ENCODE results near the gene APOL4.
A peak's percentile ranks its signal among the peaks of the same experiment; 100 is the strongest.
"Not testable (repeated sequence)": the region's sequence is repeated elsewhere in the genome, so short reads cannot be mapped to it uniquely, and the experiment has no call there.

Gene APOL4

DNA sequence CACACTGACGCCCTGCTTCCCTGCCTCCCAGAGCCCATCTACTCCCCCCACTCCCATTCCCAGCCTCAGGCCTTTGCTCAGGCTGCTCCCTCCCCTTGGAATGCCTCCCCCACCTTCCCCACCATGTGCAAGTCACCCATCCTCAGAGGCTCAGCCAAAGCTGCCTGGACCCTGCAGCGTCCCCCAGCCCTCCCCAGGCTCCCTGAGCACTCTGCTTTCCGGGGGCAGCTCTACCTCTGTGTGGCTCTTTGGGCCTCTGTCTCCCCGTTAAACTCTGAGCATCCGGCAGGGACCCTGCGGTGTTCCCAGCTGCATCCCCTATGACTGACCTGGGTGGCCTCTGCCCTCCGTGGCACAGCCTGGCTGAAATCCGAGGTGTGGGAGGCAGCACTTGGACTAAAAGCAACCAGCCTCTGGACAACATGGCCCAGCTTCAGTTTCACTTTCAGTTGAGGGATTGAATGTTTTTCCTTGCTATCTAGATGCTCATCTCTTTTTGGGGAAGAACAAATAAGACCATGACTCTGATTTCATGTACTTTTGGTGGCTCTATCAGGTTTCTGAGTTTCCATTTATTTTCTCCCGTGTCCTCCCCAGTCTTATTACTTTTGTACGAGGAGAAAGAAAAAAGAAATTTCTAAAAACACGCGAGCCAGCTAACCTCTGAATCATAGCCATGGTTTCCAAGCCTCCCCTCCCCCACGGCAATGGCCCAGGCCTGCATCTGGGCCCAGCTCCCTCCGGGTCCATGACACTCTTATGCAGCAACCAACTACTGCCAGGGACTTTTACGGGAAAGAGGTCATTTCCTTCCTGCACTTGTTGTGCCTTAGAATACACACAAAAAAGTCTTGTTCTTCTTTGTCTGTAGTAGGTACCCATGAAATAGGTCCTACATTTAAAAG, 44.8 kb downstream of the APOL4 start:
- TF ChIP-seq CTCF (IDR thresholded peaks at IDR 0.05), result no peak
- DNase-seq (ENCODE audit: low spot score), result peak; percentile 92
- Histone ChIP-seq H3K27ac (peak overlapping the region; percentile 84 to 96), H3K4me3 (peak overlapping the region; percentile 74)

GRCh38 chr22:36156119-36156514, 45.5 kb downstream of the APOL4 start:
- Histone ChIP-seq H3K4me3 (peak overlapping the region; percentile 74), H3K27ac (peak overlapping the region; percentile 84 to 96)
- DNase-seq (ENCODE audit: low spot score), result no peak
- TF ChIP-seq CTCF (IDR thresholded peaks at IDR 0.05), result no peak

GRCh38 chr22:36155702-36156101, 45.9 kb downstream of the APOL4 start:
- no peak for DNase-seq (ENCODE audit: low spot score)
- no peak for TF ChIP-seq CTCF (IDR thresholded peaks at IDR 0.05)
- peak overlapping the region; percentile 84 to 96 for H3K27ac ChIP-seq
- H3K4me3 ChIP-seq, result peak overlapping the region; percentile 74

DNA sequence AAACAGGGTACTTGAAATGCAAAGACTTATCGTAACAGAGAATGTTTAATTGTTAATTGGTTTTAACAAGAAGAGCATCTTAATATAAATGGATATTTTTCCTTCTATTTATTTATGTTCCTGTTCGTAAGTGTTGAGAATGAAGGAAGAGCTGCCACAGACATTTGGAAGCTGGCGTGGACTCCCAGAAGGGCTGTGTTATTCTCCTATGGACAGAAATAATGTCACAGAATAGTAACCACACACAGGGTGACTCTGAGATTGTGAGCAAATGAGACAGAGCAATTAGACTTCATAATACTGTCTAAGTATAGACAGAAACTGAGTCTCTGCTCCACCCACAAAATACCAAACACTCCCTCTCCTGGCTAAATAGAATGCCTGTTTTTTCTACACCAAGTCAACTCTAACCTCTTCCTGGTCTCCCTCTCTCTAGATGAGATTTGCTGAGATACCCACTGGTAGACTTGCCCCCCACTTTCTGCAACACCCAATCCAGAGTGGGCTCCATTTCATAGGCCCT, 47.1 kb downstream of the APOL4 start:
- Histone ChIP-seq H3K4me3 (no peak overlapping the region), H3K27ac (peak overlapping the region; percentile 84 to 96)
- DNase-seq (ENCODE audit: low spot score), result no peak
- TF ChIP-seq CTCF (IDR thresholded peaks at IDR 0.05), result no peak

DNA sequence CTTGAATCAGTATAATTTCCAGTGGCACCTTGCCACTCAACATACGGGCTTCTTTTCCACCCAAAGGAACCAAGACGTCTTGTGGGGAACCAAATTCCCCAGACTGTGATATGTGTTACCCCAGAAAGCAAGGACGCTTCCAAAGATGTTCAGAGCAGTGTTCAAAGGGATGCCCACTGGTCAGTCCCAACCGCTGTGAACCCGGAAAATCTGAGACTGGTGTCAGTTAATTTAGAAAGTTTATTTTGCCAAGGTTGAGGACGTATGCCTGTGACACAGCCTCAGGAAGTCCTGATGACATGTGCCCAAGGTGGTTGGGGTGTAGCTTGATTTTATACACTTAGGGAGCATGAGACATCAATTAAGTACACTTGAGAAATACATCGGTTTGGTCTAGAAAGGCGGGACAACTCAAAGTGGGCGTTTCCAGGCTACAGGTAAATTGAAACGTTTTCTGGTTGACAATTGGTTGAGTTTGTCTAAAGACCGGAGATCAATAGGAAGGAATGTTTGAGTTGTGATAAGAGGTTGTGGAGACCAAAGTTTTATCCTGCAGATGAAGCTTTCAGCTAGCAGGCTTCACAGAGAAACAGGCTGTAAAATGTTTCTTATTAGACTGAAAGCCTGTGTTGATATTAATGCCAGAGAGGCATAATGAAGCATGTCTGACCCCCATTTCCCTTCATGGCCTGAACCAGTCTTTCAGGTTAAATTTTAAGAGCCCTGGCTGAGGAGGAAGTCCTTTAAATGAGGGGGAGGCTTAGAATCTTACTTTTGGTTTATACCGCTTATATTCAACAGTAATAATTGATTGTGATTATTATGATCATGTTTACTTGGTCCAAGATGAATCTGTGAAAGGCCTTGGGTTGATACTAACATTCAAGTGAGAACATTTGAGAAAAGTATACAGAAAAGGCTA, 47.8 kb downstream of the APOL4 start:
- peak overlapping the region in 1 of 2 donors; percentile 96 for H3K27ac ChIP-seq
- no peak overlapping the region for H3K4me3 ChIP-seq
- TF ChIP-seq CTCF (IDR thresholded peaks at IDR 0.05), result no peak
- DNase-seq (ENCODE audit: low spot score), result no peak

GRCh38 chr22:36152821-36153220, 48.8 kb downstream of the APOL4 start:
- not testable (repeated sequence) for DNase-seq (ENCODE audit: low spot score); H3K4me3 ChIP-seq
- peak overlapping the region in 1 of 2 donors; percentile 47 for H3K27ac ChIP-seq

GRCh38 chr22:36152088-36152487, 49.5 kb downstream of the APOL4 start:
- Histone ChIP-seq H3K4me3 (no peak overlapping the region), H3K27ac (peak overlapping the region in 1 of 2 donors; percentile 47)
- no peak for DNase-seq (ENCODE audit: low spot score)
- TF ChIP-seq CTCF (IDR thresholded peaks at IDR 0.05), result no peak

Data from coronary artery (tissue), 2 donors.